Measurements from ENCODE around the gene OR1Q1. TPM values are rescaled to one million over a fixed set of nuclear protein-coding genes. Genes with fewer than 3 reads are reported as not detected.

Gene OR1Q1
- total RNA-seq (2021; ENCODE audit: unreplicated experiment) = not detected
- not detected in 2 replicates for polyA plus RNA-seq (2012)
- Bru-seq, nascent RNA = not detected
- BruChase-seq, experiment 1, labeled RNA remaining after a 6-hour chase = not detected
- BruChase-seq, experiment 2, labeled RNA remaining after a 2-hour chase = not detected
- long read RNA-seq = 0 reads

- no TSS peak for BruUV-seq (replicated peaks)
- H3K9me2 ChIP-seq (ENCODE audit: insufficient read depth) = no peaks in the 10 kb centered on the region
- H3K9me3 ChIP-seq (ENCODE audit: control insufficient read depth in 1 of 2, insufficient read depth in 1 of 2, low read depth in 1 of 2, low read length in 2 of 2) = no peaks in the 10 kb centered on the region
- TF ChIP-seq SP1 (IDR thresholded peaks at IDR 0.05; ENCODE audit: low read depth) = no peak
- no peak for TF ChIP-seq SRF (IDR thresholded peaks at IDR 0.05; ENCODE audit: low read depth)
- TF ChIP-seq POLR2AphosphoS5 (IDR thresholded peaks at IDR 0.05; ENCODE audit: low read depth, low read length) = no peak
- no peak for TF ChIP-seq CEBPB (IDR thresholded peaks at IDR 0.05; ENCODE audit: low read depth)
- TF ChIP-seq POLR2A (IDR thresholded peaks at IDR 0.05; ENCODE audit: borderline replicate concordance, extremely low read depth, insufficient read depth, insufficient read length) = no peak
- TF ChIP-seq YY1 (IDR thresholded peaks at IDR 0.05; ENCODE audit: extremely low read depth, insufficient replicate concordance, low read depth, low read length) = no peak
- TF ChIP-seq CTCF (IDR thresholded peaks at IDR 0.05 in 2 of 3, conservative IDR thresholded peaks at IDR 0.05 in 1 of 3; ENCODE audit: borderline replicate concordance in 1 of 3, insufficient read depth in 1 of 3, low read depth in 2 of 3, low read length in 2 of 3) = no peak
- ATAC-seq = no peak
- H3K4me3 ChIP-seq (replicated peaks in 1 of 2; ENCODE audit: low read depth in 1 of 2, low read length in 2 of 2) = no peak within 1 kb of the TSS
- no peaks in the 10 kb centered on the region for H3K79me2 ChIP-seq (ENCODE audit: insufficient read depth, low read length)
- intact Hi-C loops (cut with micrococcal nuclease) = no loop called here
- H3K4me2 ChIP-seq (ENCODE audit: low read length) = no peak within 1 kb of the TSS
- CTCF ChIA-PET = no interaction called here
- H2AFZ ChIP-seq (ENCODE audit: low read depth, low read length, poor library complexity, severe bottlenecking) = no peak within 1 kb of the TSS
- H3K4me1 ChIP-seq (ENCODE audit: control insufficient read depth in 1 of 2, insufficient read depth in 2 of 2, low read length in 2 of 2) = no peaks in the 10 kb centered on the region
- POLR2A ChIA-PET = no interaction called here
- no peak for DNase-seq (ENCODE audit: low read depth, low spot score)
- no peak within 1 kb of the TSS for H3K9ac ChIP-seq (ENCODE audit: low read length)
- H3K27me3 ChIP-seq (ENCODE audit: insufficient read depth, low read length) = peaks cover 22% of the 10 kb centered on the region
- H3K27ac ChIP-seq (ENCODE audit: low read depth, low read length) = no peak within 1 kb of the TSS
- H4K20me1 ChIP-seq (ENCODE audit: insufficient read depth) = no peaks in the 10 kb centered on the region
- RAD21 ChIA-PET (ENCODE audit: low non-redundant PET in 1 of 2, low total read pairs in 2 of 2, uncharacterized antibody in 2 of 2, unreplicated experiment in 2 of 2) = no interaction called here
- no peaks in the 10 kb centered on the region for H3K36me3 ChIP-seq (ENCODE audit: control insufficient read depth in 1 of 2, insufficient read depth in 2 of 2, low read length in 2 of 2)
Measured at GRCh38 chr9:122614362-122614761, at the start of gene OR1Q1. Gene OR1Q1, plus strand, starts transcription at chr9:122614738. Its CDS starts 0 bp downstream, at chr9:122614738.

- intact Hi-C loops (cut with micrococcal nuclease) = no loop called here
- Histone ChIP-seq H3K27ac (ENCODE audit: low read depth, low read length) (no peak overlapping the region), H3K9ac (ENCODE audit: low read length) (no peak overlapping the region), H4K20me1 (ENCODE audit: insufficient read depth) (no peaks in the 10 kb centered on the region), H3K36me3 (ENCODE audit: control insufficient read depth in 1 of 2, insufficient read depth in 2 of 2, low read length in 2 of 2) (no peaks in the 10 kb centered on the region), H3K79me2 (ENCODE audit: insufficient read depth, low read length) (no peaks in the 10 kb centered on the region), H3K4me2 (ENCODE audit: low read length) (no peak overlapping the region), H3K9me2 (ENCODE audit: insufficient read depth) (no peaks in the 10 kb centered on the region), H3K27me3 (ENCODE audit: insufficient read depth, low read length) (no peaks in the 10 kb centered on the region; the same call in 1 of the 2 replicates), H3K4me1 (ENCODE audit: control insufficient read depth in 1 of 2, insufficient read depth in 2 of 2, low read length in 2 of 2) (no peaks in the 10 kb centered on the region), H2AFZ (ENCODE audit: low read depth, low read length, poor library complexity, severe bottlenecking) (no peak overlapping the region), H3K9me3 (ENCODE audit: control insufficient read depth in 1 of 2, insufficient read depth in 1 of 2, low read depth in 1 of 2, low read length in 2 of 2) (no peaks in the 10 kb centered on the region), H3K4me3 (replicated peaks in 1 of 2; ENCODE audit: low read depth in 1 of 2, low read length in 2 of 2) (no peak overlapping the region)
- POLR2A ChIA-PET = no interaction called here
- RAD21 ChIA-PET (ENCODE audit: low non-redundant PET in 1 of 2, low total read pairs in 2 of 2, uncharacterized antibody in 2 of 2, unreplicated experiment in 2 of 2) = no interaction called here
- ATAC-seq (no peak), DNase-seq (ENCODE audit: low read depth, low spot score) (no peak)
- CTCF ChIA-PET = no interaction called here
- BruUV-seq (replicated peaks) = no TSS peak
- TF ChIP-seq SP1 (IDR thresholded peaks at IDR 0.05; ENCODE audit: low read depth) = no peak
- TF ChIP-seq ZBTB33 (IDR thresholded peaks at IDR 0.05; ENCODE audit: extremely low read depth, insufficient replicate concordance, low read length) = no peak
- no peak for TF ChIP-seq CEBPB (IDR thresholded peaks at IDR 0.05; ENCODE audit: low read depth)
- no peak for TF ChIP-seq POLR2AphosphoS5 (IDR thresholded peaks at IDR 0.05; ENCODE audit: low read depth, low read length)
- no peak for TF ChIP-seq CTCF (IDR thresholded peaks at IDR 0.05 in 2 of 3, conservative IDR thresholded peaks at IDR 0.05 in 1 of 3; ENCODE audit: borderline replicate concordance in 1 of 3, insufficient read depth in 1 of 3, low read depth in 2 of 3, low read length in 2 of 3)
- no peak for TF ChIP-seq EZH2phosphoT487 (IDR thresholded peaks at IDR 0.05; ENCODE audit: borderline replicate concordance)
- no peak for TF ChIP-seq JUND (IDR thresholded peaks at IDR 0.05)
- TF ChIP-seq ATF3 (IDR thresholded peaks at IDR 0.05) = no peak
- no peak for TF ChIP-seq ZNF274 (IDR thresholded peaks at IDR 0.05; ENCODE audit: low read depth, low read length)
- no peak for TF ChIP-seq ELF1 (IDR thresholded peaks at IDR 0.05; ENCODE audit: borderline replicate concordance, low read depth)
Measured at GRCh38 chr9:122567901-122568300, 46.6 kb upstream of the OR1Q1 start.

All from HCT116 (cell line).